Aortic smooth muscle cell (primary cell): ENCODE data around the gene KRT6B. TPM values are rescaled to one million over a fixed set of nuclear protein-coding genes. Genes with fewer than 3 reads are reported as not detected.

Source experiments
- total RNA-seq: library from RNA; depleted of rRNA; stranded (reverse); fragments of >200 nt; gene quantifications from 2 replicates; pipeline ENCODE4 v1.2.3, GENCODE V29; 2014

KRT6B gene
- total RNA-seq: not detected in 2 replicates

GRCh38 chr12:52452101-52452500, at the start of gene KRT6B:
KRT6B (minus strand) TSS chr12:52452146; CDS start chr12:52452078, 68 bp downstream.

DNA sequence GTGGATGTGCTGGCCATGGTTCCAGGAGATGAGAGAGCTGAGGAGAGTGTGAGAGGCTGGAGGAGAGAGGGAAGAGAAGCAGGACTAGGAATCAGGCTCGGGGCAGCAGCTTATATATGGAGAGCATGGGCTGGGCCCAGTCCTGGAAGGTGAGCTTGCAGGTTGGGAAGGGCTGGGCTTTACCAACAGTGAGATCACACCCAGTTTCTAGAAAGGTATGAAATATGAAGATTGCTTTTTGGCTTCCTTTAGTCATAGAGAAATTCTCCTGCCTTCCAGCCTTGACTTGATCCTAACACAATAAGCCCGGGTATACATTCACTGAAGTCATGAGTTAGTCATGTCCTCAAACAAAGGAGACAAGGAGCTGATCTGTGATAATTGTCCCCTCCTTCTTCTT, 41.2 kb upstream of the KRT6B start, which contains the start of gene KRT6A:
TSS of gene KRT6A (minus strand) at position 86 of the 400 bp plus-strand sequence. CDS start at position 17, 69 bp downstream.

GRCh38 chr12:52473768-52474167, 21.8 kb upstream of the KRT6B start, which contains the start of gene KRT6C:
KRT6C (minus strand) TSS chr12:52473805; CDS start chr12:52473737, 68 bp downstream.

GRCh38 chr12:52434081-52434733, 17.7 kb downstream of the KRT6B start, which contains the start of gene KRT75:
KRT75 (minus strand) TSS chr12:52434371; CDS start chr12:52434304, 67 bp downstream.

GRCh38 chr12:52405922-52406385, 46.0 kb downstream of the KRT6B start, which contains the start of gene KRT82:
KRT82 (minus strand) TSS chr12:52406335; CDS start chr12:52406277, 58 bp downstream.

Other genes with a start within 250 kb of the KRT6B start
- gene KRT7, start 218.9 kb downstream of the KRT6B start, total RNA-seq: 0.66 and 2.2 TPM in 2 replicates
- under 0.01 and 0.81 TPM in 2 replicates for gene KRT86, start 177.5 kb downstream of the KRT6B start, total RNA-seq
- gene KRT81, start 160.6 kb downstream of the KRT6B start, total RNA-seq: not detected in 2 replicates
- gene KRT83, start 130.7 kb downstream of the KRT6B start, total RNA-seq: not detected in 2 replicates
- gene KRT85, start 84.7 kb downstream of the KRT6B start, total RNA-seq: not detected in 2 replicates
- gene KRT84, start 66.5 kb downstream of the KRT6B start, total RNA-seq: not detected in 2 replicates
- gene KRT82, start 45.8 kb downstream of the KRT6B start, total RNA-seq: not detected in 2 replicates
- not detected in 2 replicates for gene KRT75, start 17.8 kb downstream of the KRT6B start, total RNA-seq
- gene KRT6C, start 21.7 kb upstream of the KRT6B start, total RNA-seq: not detected in 2 replicates
- gene KRT6A, start 41.1 kb upstream of the KRT6B start, total RNA-seq: 0.19 and 0.66 TPM in 2 replicates
- gene KRT5, start 68.2 kb upstream of the KRT6B start, total RNA-seq: 0.44 and 0.53 TPM in 2 replicates
- gene KRT71, start 101.0 kb upstream of the KRT6B start, total RNA-seq: not detected in 2 replicates
- not detected in 2 replicates for gene KRT74, start 121.7 kb upstream of the KRT6B start, total RNA-seq
- gene KRT72, start 149.3 kb upstream of the KRT6B start, total RNA-seq: not detected in 2 replicates
- gene KRT73, start 166.4 kb upstream of the KRT6B start, total RNA-seq: not detected in 2 replicates
- gene KRT2, start 200.1 kb upstream of the KRT6B start, total RNA-seq: not detected in 2 replicates
- not detected in 2 replicates for gene KRT1, start 228.3 kb upstream of the KRT6B start, total RNA-seq